B cell (primary cell): Measurements from ENCODE around the gene CARD9.

Experiments used
- EZH2 ChIP-seq: IDR thresholded peaks from 2 replicates; pipeline ENCODE4 v1.6.1; 2012; ENCODE audit warnings: borderline replicate concordance, low read depth, mild to moderate bottlenecking, moderate library complexity, low read length; ENCODE audit not compliant: insufficient read depth, poor library complexity, severe bottlenecking
- TF ChIP-seq, protein P1 (sequence below): fragments of 200-600 bp; IDR thresholded peaks from one replicate; pipeline ENCODE4 v1.8.0; 2022; ENCODE audit warnings: antibody characterized with exemption, mild to moderate bottlenecking

DNA sequence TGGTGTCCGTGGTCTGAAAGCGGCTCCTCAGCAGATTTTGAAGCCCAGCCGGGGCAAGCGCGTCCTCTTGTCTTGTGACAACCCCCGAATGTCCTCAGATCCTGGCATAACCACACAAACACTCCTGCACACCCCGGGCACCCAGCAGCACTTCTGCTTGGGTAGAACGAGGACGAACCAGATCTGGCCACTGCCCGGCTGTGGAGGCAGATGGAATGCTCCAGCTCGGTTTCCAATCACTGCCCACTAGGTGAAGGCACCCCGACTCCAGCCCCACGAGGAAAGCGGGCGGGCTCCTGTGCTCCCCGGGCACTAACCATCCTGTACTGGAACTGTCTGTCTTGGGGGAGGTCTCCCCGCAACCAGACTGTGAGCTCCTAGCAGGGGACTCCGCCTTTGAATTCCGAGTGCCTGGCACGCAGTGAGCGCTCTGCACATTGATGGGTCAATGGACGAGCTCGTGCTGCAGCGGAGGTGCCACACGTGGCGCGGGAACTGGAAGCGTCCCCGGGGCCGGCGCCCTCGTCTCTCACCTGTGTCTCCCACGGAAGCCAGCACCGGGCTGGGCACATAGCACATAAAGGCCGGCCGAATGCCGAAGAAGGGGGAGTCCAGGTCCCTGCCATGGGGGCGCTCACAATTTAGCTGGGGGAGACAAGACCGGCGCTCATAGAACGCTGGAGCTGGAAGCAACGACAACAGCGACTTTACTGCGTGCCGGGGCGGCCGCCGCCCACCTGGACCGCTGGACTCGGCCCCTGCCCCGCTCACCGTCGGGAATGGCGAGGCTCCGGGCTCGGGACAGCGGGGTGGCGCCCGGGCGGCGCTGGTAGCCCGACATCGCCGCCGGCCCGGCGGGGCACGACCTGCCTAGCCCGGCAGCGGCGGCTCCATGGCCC is 36.3 kb upstream of the CARD9 start:
- TF ChIP-seq, protein P1, sequence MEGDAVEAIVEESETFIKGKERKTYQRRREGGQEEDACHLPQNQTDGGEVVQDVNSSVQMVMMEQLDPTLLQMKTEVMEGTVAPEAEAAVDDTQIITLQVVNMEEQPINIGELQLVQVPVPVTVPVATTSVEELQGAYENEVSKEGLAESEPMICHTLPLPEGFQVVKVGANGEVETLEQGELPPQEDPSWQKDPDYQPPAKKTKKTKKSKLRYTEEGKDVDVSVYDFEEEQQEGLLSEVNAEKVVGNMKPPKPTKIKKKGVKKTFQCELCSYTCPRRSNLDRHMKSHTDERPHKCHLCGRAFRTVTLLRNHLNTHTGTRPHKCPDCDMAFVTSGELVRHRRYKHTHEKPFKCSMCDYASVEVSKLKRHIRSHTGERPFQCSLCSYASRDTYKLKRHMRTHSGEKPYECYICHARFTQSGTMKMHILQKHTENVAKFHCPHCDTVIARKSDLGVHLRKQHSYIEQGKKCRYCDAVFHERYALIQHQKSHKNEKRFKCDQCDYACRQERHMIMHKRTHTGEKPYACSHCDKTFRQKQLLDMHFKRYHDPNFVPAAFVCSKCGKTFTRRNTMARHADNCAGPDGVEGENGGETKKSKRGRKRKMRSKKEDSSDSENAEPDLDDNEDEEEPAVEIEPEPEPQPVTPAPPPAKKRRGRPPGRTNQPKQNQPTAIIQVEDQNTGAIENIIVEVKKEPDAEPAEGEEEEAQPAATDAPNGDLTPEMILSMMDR: no peak
- TF ChIP-seq EZH2: no peak
